GM19438 (cell line): ENCODE measurements around the gene CXCL1.

Experiments
- ATAC-seq: cut with Tn5 transposase; IDR thresholded peaks from one replicate; pipeline ENCODE4 v1.9.1; 2021; ENCODE audit warnings: low read depth; ENCODE audit not compliant: unreplicated experiment

Gene CXCL1

GRCh38 chr4:73850261-73850970, 18.8 kb upstream of the CXCL1 start:
- no peak for ATAC-seq

- no peak for ATAC-seq
These were observed 17.9 kb upstream of the CXCL1 start for GRCh38 chr4:73851293-73851692.

- ATAC-seq = no peak
These were observed 16.4 kb upstream of the CXCL1 start for GRCh38 chr4:73852771-73853170.

GRCh38 chr4:73853246-73853704, 15.9 kb upstream of the CXCL1 start, which contains the start of gene PF4V1:
Gene PF4V1, plus strand, starts transcription at chr4:73853296. Its CDS starts 67 bp downstream, at chr4:73853363.
- ATAC-seq = no peak

GRCh38 chr4:73853718-73854473, 15.3 kb upstream of the CXCL1 start:
- ATAC-seq = no peak

GRCh38 chr4:73855406-73855805, 13.8 kb upstream of the CXCL1 start:
- no peak for ATAC-seq

GRCh38 chr4:73856518-73856917, 12.7 kb upstream of the CXCL1 start:
- no peak for ATAC-seq

- ATAC-seq = no peak
These were observed 9.5 kb upstream of the CXCL1 start for GRCh38 chr4:73859614-73860088.

- ATAC-seq = no peak
These were observed 9.0 kb upstream of the CXCL1 start for GRCh38 chr4:73860181-73860580.

- ATAC-seq = no peak
These were observed 8.3 kb upstream of the CXCL1 start for GRCh38 chr4:73860917-73861316.

GRCh38 chr4:73862322-73862721, 6.9 kb upstream of the CXCL1 start:
- no peak for ATAC-seq

GRCh38 chr4:73864365-73864764, 4.8 kb upstream of the CXCL1 start:
- ATAC-seq = no peak

GRCh38 chr4:73864961-73865360, 4.2 kb upstream of the CXCL1 start:
- ATAC-seq = no peak

GRCh38 chr4:73865431-73866096, 3.6 kb upstream of the CXCL1 start:
- ATAC-seq = no peak

- ATAC-seq = no peak
These were observed 2.9 kb upstream of the CXCL1 start for GRCh38 chr4:73866246-73866645.

GRCh38 chr4:73867783-73868182, 1.4 kb upstream of the CXCL1 start:
- ATAC-seq = no peak

- ATAC-seq = no peak
These were observed 725 bp upstream of the CXCL1 start for GRCh38 chr4:73868206-73869129.

- no peak for ATAC-seq
These were observed 1.1 kb downstream of the CXCL1 start for GRCh38 chr4:73870260-73870659.

- ATAC-seq = no peak
These were observed 1.6 kb downstream of the CXCL1 start for GRCh38 chr4:73870768-73871167.
